Midbrain (tissue), 1 donor: ENCODE results near the gene TMEM208.

ENCODE experiments used
- DNase-seq: peaks from one replicate; lab custom pipeline; 2025; lab: John Stamatoyannopoulos, UW

Gene TMEM208

GRCh38 chr16:67191995-67192681 lies 34.8 kb upstream of the TMEM208 start, which contains the start of gene E2F4:
TSS of gene E2F4 (plus strand) at chr16:67192155. CDS start at chr16:67192228, 73 bp downstream.
- DNase-seq: peak; percentile 96

DNA sequence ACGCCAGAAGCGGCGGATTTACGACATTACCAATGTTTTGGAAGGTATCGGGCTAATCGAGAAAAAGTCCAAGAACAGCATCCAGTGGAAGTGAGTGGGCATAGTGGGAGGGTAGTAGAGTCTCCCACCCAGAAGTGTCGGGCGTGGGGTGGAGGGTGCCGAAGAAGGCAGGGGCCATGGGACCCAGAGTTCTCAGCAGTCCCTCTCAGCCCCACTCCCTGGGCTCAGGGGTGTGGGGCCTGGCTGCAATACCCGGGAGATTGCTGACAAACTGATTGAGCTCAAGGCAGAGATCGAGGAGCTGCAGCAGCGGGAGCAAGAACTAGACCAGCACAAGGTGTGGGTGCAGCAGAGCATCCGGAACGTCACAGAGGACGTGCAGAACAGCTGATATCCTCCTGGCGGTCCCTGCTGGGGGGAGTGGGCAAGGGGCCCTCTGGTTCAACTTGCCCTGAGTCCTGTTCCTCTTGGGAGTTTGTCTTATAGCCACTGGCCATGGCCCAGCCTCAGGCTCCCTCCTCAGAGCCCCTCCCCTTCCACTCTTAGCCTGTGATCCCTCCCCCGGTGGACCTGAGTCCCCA lies 34.1 kb upstream of the TMEM208 start:
- no peak for DNase-seq

- DNase-seq: no peak
Observed at GRCh38 chr16:67193536-67193935, 33.4 kb upstream of the TMEM208 start.

DNA sequence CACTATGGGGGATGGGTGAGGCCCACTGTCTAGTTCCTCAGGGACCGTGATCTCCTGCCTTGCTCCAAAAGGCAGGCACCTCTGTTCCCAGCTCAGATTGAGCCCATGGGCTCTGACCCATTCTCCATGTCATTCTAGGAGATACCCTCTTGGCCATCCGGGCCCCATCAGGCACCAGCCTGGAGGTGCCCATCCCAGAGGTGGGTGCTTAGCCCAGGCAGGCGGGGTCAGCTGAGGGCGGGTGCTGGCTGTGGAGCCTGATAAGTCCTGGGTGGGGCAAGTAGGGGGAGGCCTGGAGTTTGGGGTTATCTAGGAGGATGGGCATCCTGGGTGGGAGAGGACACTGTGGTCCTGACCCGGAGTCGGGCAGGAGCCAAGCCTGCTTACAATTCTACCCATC lies 32.7 kb upstream of the TMEM208 start:
- DNase-seq: no peak

GRCh38 chr16:67195676-67196075 lies 31.3 kb upstream of the TMEM208 start:
- no peak for DNase-seq

DNA sequence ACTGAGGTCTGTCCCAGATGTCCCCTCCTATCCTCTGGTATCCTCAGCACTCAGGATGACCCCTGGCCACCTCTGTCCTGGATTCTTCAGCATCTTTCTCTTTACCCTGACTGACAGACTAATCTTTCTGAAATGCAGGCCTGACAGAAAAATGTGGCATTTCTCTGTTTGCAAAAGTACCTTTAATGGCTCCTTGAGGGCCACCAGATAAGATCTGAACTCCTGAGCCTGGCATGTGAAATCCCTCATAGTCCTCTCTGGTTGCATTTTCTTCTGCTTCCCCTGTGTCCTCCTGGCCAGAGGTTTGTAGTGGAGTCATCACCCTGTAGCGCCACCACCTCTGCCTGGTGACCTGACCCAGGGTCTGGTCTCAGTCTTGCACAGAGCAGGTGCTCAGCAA lies 30.0 kb upstream of the TMEM208 start:
- DNase-seq: no peak

GRCh38 chr16:67197704-67198103 lies 29.2 kb upstream of the TMEM208 start:
- DNase-seq: no peak

DNA sequence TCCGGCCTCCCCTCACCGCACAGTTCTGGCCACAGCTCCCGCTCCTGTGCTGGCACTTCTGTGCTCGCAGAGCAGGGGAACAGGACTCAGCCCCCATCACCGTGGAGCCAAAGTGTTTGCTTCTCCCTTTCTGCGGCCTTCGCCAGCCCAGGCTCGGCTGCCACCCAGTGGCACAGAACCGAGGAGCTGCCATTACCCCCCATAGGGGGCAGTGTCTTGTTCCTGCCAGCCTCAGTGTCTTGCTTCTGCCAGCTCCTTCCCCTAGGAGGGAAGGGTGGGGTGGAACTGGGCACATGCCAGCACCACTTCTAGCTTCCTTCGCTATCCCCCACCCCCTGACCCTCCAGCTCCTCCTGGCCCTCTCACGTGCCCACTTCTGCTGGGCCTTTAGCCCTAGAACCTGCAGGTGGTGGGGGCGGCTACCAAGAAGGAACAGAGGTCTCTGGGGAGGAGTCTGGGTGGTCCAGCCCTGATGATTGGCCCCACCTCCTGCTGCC lies 28.6 kb upstream of the TMEM208 start:
- peak; percentile 49 for DNase-seq

DNA sequence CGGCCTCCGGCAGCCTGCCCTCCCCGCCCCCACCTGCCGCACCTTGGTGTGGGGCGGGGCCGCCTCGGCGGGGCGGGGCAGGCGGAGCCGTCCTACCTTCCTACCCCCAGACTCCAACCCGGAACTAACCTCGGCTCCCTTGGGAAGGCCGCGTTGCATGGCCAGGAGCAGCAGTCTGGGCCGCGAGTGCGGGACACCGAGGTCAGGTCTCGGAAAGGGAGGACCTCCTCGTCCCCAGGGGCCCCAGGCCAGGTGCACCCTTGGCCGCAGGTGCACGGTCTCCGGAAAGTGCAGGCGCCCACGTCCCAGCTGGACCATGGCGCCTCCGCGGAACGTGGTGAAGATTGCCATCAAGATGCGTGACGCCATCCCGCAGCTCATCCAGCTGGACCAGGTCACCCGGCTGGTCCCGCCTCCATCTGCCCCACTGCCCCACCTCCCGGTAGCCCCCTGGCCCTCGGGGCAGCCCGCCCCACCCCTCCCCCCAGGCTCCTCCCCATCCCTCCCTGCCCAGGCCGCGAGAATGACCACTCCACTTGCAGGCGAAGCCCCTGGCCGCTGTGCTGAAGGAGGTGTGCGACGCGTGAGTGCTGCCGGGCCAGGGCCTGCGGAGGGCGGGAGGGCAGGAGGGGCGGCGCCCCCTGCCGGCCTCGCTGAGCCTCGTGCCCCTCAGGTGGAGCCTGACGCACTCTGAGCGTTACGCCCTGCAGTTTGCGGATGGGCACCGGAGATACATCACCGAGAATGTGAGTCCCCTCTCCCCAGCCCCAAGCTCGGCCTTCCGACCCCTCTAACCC lies 27.7 kb upstream of the TMEM208 start, which contains the start of gene ELMO3:
TSS of gene ELMO3 (plus strand) at position 121 of the 797 bp plus-strand sequence. CDS start at position 317, 196 bp downstream.
- DNase-seq: no peak

DNA sequence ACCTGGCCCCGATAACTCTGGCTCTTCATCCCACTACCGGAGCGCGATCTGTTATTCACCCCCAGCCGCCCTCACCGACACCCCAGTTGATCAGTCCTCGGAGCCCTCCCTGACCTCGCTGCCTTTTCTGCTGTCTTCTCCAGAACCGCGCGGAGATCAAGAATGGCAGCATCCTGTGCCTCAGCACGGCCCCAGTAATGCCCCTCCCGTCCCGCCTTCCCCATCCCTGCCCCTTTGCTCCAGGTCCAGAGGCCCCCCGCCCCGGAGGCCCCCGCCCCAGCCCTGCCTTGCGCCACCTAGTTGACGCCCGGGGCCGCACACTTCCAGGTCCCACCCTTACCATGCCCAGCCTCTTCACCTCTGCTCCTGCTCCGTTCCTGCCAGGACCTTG lies 27.1 kb upstream of the TMEM208 start:
- DNase-seq: no peak

- DNase-seq: no peak
Observed at GRCh38 chr16:67200491-67200890, 26.4 kb upstream of the TMEM208 start.

- DNase-seq: no peak
Observed at GRCh38 chr16:67201411-67202345, 25.3 kb upstream of the TMEM208 start.

DNA sequence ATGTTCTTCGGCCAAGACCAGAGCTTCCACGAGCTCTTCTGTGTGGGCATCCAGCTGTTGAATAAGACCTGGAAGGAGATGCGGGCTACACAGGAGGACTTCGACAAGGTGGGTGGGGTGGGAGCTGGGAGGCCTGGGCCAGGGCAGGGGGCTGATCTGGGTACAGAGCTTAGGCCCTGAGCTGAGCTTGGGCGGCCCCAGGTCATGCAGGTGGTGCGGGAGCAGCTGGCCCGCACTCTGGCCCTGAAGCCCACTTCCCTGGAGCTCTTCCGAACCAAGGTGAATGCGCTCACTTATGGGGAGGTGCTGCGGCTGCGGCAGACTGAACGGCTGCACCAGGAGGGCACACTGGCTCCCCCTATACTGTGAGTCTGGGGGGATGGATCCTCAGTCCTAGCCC lies 24.5 kb upstream of the TMEM208 start:
- DNase-seq: no peak

GRCh38 chr16:67202956-67203493 lies 23.9 kb upstream of the TMEM208 start:
- no peak for DNase-seq

DNA sequence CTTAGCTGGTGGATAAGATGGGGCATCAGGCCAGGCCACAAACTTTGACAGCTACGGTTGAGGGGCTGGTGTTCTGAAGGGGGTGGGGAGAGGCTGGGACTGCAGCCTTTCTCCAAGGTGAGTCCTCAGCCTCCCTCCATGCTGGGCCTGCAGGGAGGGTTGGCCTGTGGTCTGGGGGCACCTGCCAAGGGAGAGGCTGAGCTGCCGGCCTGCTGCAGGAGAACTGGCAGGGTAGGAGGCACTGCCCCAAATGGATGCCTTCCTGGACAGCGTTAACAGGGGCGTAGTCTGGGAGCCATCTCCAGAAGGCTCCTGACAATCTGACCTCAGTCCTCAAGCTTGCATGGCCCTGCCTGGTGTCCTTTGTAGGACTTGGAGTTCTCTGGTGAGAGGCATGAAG lies 22.9 kb upstream of the TMEM208 start:
- no peak for DNase-seq

DNA sequence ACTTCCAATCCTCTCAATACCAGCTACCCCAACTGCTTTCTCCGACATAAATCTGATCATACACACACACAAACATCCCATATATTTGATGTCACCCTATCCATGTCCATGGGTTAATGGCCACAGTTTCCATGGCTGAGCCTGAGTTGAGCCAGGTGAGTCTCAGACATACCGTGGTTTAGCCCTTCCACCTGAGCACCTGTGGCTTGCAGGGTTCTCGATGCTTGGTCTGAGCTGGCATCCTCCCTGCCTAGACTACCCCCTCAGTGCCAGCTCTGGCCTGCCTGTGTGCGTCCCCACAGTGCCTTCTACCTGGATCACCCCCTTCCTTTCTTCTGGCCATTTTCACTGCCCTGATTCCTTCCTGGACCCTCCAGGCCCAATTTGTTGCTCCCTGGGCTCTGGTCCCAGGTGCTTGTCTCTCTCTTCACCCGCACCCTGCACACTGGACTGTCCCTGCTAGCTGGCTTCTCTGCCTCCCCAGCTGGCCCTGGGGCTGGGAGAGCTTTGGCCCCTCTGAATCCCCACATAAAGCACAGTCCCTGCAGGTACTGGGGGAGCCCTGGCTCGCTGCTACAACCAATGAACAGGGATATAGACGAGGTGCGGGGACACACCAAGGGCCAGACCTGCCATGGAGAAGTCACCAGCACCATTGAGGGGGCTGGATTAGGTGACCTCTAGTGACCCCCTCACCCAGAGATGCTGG lies 20.6 kb upstream of the TMEM208 start:
- DNase-seq: no peak

DNA sequence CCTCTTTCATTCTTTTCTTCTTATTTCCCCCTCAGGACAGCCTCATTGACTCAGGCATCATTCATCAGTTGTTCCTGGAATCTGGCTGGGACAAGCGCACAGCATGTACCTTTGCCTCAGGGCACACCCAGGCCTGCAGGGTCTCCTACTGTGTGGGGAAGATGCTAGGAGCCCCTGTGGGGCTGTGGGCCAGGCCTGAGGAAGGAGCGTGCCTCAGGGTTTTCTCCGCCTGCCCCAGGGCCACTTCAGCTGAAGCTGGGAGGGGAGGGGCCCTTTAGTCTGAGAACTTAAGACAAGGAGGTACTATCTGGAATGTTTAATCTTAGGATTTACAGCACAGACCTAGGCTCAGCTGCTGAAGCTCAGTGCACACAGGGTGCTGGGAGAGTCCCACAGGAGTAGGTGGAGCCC lies 20.1 kb upstream of the TMEM208 start:
- DNase-seq: no peak

- no peak for DNase-seq
Observed at GRCh38 chr16:67207249-67208091, 19.5 kb upstream of the TMEM208 start.

- no peak for DNase-seq
Observed at GRCh38 chr16:67208154-67208896, 18.6 kb upstream of the TMEM208 start.
